CD4-positive, alpha-beta memory T cell (primary cell): Measurements from ENCODE around the gene GPSM3. TPM values are rescaled to one million over a fixed set of nuclear protein-coding genes. Genes with fewer than 3 reads are reported as not detected.
"Not testable (repeated sequence)": the region's sequence is repeated elsewhere in the genome, so short reads cannot be mapped to it uniquely, and the experiment has no call there.

Source experiments
- CTCF ChIA-PET: fragments of 350-600 bp; sonication (Branson Sonifier 250); formaldehyde crosslinking; loops from one replicate; lab custom pipeline; 2021; ENCODE audit warnings: inconsistent platforms; ENCODE audit not compliant: partially characterized antibody; lab: Charles Lee
- POLR2A ChIA-PET: fragments of 350-600 bp; sonication (Branson Sonifier 250); formaldehyde crosslinking; loops from one replicate; lab custom pipeline; 2021; ENCODE audit not compliant: partially characterized antibody; lab: Charles Lee
- DNase-seq, 5 donors: peaks; one replicate each; pipeline versions ENCODE4 v3.0.0 to v3.0.0-alpha.2; 2020 to 2022; ENCODE audit warnings: mixed read lengths in 1 of 5
- H3K27ac ChIP-seq: one replicate; pipeline ENCODE4 v1.7.0; 2013; ENCODE audit warnings: low read depth, low read length
- H3K27me3 ChIP-seq: 2 replicates; pipeline ENCODE4 v1.7.0; 2013; ENCODE audit warnings: mild to moderate bottlenecking, low read length, moderate library complexity; ENCODE audit not compliant: insufficient read depth
- H3K36me3 ChIP-seq: 2 replicates; pipeline ENCODE4 v1.7.0; 2013; ENCODE audit warnings: mild to moderate bottlenecking, low read length, moderate library complexity; ENCODE audit not compliant: insufficient read depth
- H3K4me1 ChIP-seq: 2 replicates; pipeline ENCODE4 v1.7.0; 2013; ENCODE audit warnings: mild to moderate bottlenecking, low read length, moderate library complexity; ENCODE audit not compliant: insufficient read depth
- H3K4me3 ChIP-seq, 2 donors: one replicate each; pipeline ENCODE4 v1.7.0; 2013; ENCODE audit warnings: low read length in 2 of 2, mild to moderate bottlenecking in 1 of 2
- H3K9me3 ChIP-seq, 2 donors: one replicate each; pipeline ENCODE4 v1.7.0; 2013; ENCODE audit warnings: low read length in 2 of 2, control low read depth in 1 of 2; ENCODE audit not compliant: control insufficient read depth in 1 of 2
- H3K27ac Mint-ChIP-seq, 7 donors: one replicate each; pipeline ENCODE4 v1.8.0; 2020 to 2021; ENCODE audit warnings: mixed read lengths in 7 of 7, mild to moderate bottlenecking in 6 of 7, inconsistent platforms in 3 of 7, moderate library complexity in 3 of 7
- H3K27me3 Mint-ChIP-seq, 2 donors: one replicate each; pipeline ENCODE4 v1.8.0; 2020 to 2021; ENCODE audit warnings: mixed read lengths in 2 of 2
- H3K36me3 Mint-ChIP-seq, 2 donors: one replicate each; pipeline ENCODE4 v1.8.0; 2020 to 2021; ENCODE audit warnings: mixed read lengths in 2 of 2, inconsistent platforms in 1 of 2, mild to moderate bottlenecking in 1 of 2
- H3K4me1 Mint-ChIP-seq, 4 donors: one replicate each; pipeline ENCODE4 v1.8.0; 2020 to 2021; ENCODE audit warnings: mixed read lengths in 4 of 4, mild to moderate bottlenecking in 1 of 4
- H3K4me3 Mint-ChIP-seq, 8 donors: one replicate each; pipeline ENCODE4 v1.8.0; 2020 to 2021; ENCODE audit warnings: mixed read lengths in 8 of 8, mild to moderate bottlenecking in 7 of 8, moderate library complexity in 6 of 8, inconsistent platforms in 3 of 8
- H3K9me3 Mint-ChIP-seq, 8 donors: one replicate each; pipeline ENCODE4 v1.8.0; 2020 to 2021; ENCODE audit warnings: mixed read lengths in 8 of 8, mild to moderate bottlenecking in 5 of 8, inconsistent platforms in 3 of 8, moderate library complexity in 1 of 8
- intact Hi-C: fragments of 100-400 bp; cut with micrococcal nuclease; formaldehyde crosslinking; loops from one replicate; pipeline ENCODE4 v1.15.1; 2023
- polyA plus RNA-seq, 2 donors: library from polyadenylated mRNA; unstranded; fragments of 300-500 nt; fragmentation: Illumina TruSeq; gene quantifications; one replicate each; pipeline ENCODE4 v1.2.3, GENCODE V29; 2021
- total RNA-seq, 2 experiments: library from RNA; stranded (reverse); gene quantifications; one replicate each; pipeline ENCODE4 v1.2.3, GENCODE V29; 2021

GPSM3 gene
- total and polyA plus RNA-seq, 4 experiments from 2014 or later = 110 to 313 (median 237) TPM

DNA sequence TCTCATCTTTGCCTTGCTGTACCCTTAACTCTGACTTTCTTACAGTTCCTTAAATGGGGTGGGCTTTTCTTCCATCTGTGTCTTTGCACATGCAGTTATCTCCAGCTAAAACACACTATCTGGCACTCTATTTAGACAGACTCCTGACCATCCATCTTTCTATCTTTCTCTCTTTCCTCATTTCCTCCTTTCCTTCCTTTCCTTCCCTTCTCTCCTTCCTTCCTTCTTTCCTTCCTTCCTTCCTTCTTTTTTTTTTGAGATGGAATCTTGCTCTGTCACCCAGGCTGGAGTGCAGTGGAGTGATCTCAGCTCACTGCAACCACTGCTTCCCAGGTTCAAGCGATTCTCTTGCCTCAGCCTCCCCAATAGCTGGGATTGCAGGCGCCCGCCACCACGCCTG lies 23.2 kb upstream of the GPSM3 start:
- ChIA-PET CTCF (interaction anchor here (0.7 kb wide), 1 partner anchor 332 kb away, joined by 3 read pairs; no protein-coding TSS in a partner anchor), POLR2A (no interaction called here)
- Histone ChIP-seq H3K9me3 (no peaks in the 10 kb centered on the region), H3K27ac (no peak overlapping the region), H3K4me1 (no peaks in the 10 kb centered on the region), H3K36me3 (no peaks in the 10 kb centered on the region), H3K4me3 (no peak overlapping the region), H3K27me3 (no peaks in the 10 kb centered on the region)
- H3K27me3 Mint-ChIP-seq = no peaks in the 10 kb centered on the region
- peaks cover 0 to 6% (median 0%) of the 10 kb centered on the region in 4 donors for H3K4me1 Mint-ChIP-seq
- H3K36me3 Mint-ChIP-seq = no peaks in the 10 kb centered on the region
- H3K9me3 Mint-ChIP-seq = no peaks in the 10 kb centered on the region
- no peak for DNase-seq
- intact Hi-C loops = no loop called here
- no peak overlapping the region for H3K4me3 Mint-ChIP-seq
- H3K27ac Mint-ChIP-seq = peak overlapping the region in 2 of 7 donors; percentile 43 to 59

- ChIA-PET POLR2A (no interaction called here), CTCF (interaction anchor here (0.6 kb wide), 1 partner anchor 172 kb away, joined by 3 read pairs; no protein-coding TSS in a partner anchor)
- Histone ChIP-seq H3K4me1 (no peaks in the 10 kb centered on the region), H3K27ac (no peak overlapping the region), H3K36me3 (no peaks in the 10 kb centered on the region), H3K27me3 (no peaks in the 10 kb centered on the region), H3K4me3 (no peak overlapping the region), H3K9me3 (no peaks in the 10 kb centered on the region)
- Mint-ChIP-seq H3K9me3 (no peaks in the 10 kb centered on the region), H3K4me1 (peaks cover 0 to 6% (median 0%) of the 10 kb centered on the region in 4 donors), H3K4me3 (no peak overlapping the region), H3K27ac (peak overlapping the region in 1 of 7 donors; percentile 89), H3K27me3 (no peaks in the 10 kb centered on the region), H3K36me3 (no peaks in the 10 kb centered on the region)
- intact Hi-C loops = no loop called here
- DNase-seq = no peak
Measured at GRCh38 chr6:32214126-32214525, 21.7 kb upstream of the GPSM3 start.

DNA sequence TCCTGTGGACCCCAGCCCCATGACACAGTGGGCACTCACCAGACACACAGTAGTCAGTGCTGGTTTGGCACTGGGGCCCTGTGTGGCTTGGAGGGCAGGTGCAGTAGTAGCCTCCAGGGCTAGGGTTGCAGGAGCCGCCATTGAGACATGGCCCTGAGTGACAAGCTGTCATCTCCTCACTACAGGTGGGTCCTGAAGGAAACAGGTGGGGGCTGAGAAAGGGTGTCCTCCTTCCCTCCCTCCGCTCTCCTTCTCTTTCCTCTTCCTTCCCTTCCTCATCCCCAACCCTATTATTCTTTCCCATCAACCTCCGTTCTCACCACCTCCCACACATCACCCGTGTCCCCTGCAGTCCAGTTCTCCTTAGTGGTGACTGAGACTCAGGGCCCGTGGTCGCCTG lies 21.2 kb upstream of the GPSM3 start:
- intact Hi-C loops = no loop called here
- Mint-ChIP-seq H3K4me3 (no peak overlapping the region), H3K9me3 (no peaks in the 10 kb centered on the region), H3K27me3 (no peaks in the 10 kb centered on the region), H3K27ac (peak overlapping the region in 1 of 7 donors; percentile 6), H3K4me1 (peaks cover 0 to 6% (median 0%) of the 10 kb centered on the region in 4 donors), H3K36me3 (no peaks in the 10 kb centered on the region)
- POLR2A ChIA-PET = interaction anchor here (1.4 kb wide), 1 partner anchor 18 kb away, joined by 3 read pairs; no protein-coding TSS in a partner anchor
- no peak for DNase-seq
- no peaks in the 10 kb centered on the region for H3K4me1 ChIP-seq
- no peaks in the 10 kb centered on the region for H3K27me3 ChIP-seq
- H3K27ac ChIP-seq = no peak overlapping the region
- H3K9me3 ChIP-seq = no peaks in the 10 kb centered on the region
- no peaks in the 10 kb centered on the region for H3K36me3 ChIP-seq
- H3K4me3 ChIP-seq = no peak overlapping the region
- CTCF ChIA-PET = no interaction called here

GRCh38 chr6:32212076-32212760 lies 19.8 kb upstream of the GPSM3 start:
- H3K9me3 Mint-ChIP-seq = no peaks in the 10 kb centered on the region
- H3K27ac Mint-ChIP-seq = peak overlapping the region in 4 of 7 donors; percentile 23 to 52 (median 37)
- no peaks in the 10 kb centered on the region for H3K36me3 Mint-ChIP-seq

DNA sequence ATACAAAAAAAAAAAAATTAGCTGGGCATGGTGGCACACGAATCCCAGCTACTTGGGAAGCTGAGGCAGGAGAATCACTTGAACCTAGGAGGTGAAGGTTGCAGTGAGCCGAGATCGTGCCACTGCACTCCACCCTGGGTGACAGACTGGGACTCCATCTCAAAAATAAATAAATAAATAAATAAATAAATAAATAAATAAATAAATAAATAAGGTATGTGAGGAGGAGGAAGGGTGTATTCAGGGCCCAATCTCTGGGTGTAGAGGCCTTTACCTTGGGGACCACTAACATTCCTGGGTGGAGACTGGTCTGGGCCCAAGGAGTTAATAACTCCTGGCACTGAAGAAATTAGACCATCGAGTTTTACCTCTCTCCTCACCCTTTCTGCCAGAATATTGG lies 19.0 kb upstream of the GPSM3 start:
- peak overlapping the region in 1 of 7 donors; percentile 52 for H3K27ac Mint-ChIP-seq
- H3K27me3 ChIP-seq, H3K4me3 ChIP-seq, H3K27me3 Mint-ChIP-seq, H3K4me3 Mint-ChIP-seq, POLR2A ChIA-PET, intact Hi-C loops, H3K27ac ChIP-seq, CTCF ChIA-PET, H3K9me3 Mint-ChIP-seq, H3K9me3 ChIP-seq, DNase-seq, H3K4me1 ChIP-seq, H3K36me3 Mint-ChIP-seq, H3K4me1 Mint-ChIP-seq, H3K36me3 ChIP-seq: not testable (repeated sequence)

More at GRCh38 chr6:32212076-32212760, 19.8 kb upstream of the GPSM3 start:
- H3K36me3 ChIP-seq = no peaks in the 10 kb centered on the region
- H3K9me3 ChIP-seq = no peaks in the 10 kb centered on the region
- DNase-seq = no peak
- H3K27me3 ChIP-seq = no peaks in the 10 kb centered on the region
- H3K27ac ChIP-seq = no peak overlapping the region
- H3K4me3 ChIP-seq = no peak overlapping the region
- intact Hi-C loops = no loop called here
- Mint-ChIP-seq H3K4me1 (peaks cover 0 to 6% (median 0%) of the 10 kb centered on the region in 4 donors), H3K4me3 (no peak overlapping the region), H3K27me3 (no peaks in the 10 kb centered on the region)
- CTCF ChIA-PET = no interaction called here
- H3K4me1 ChIP-seq = no peaks in the 10 kb centered on the region
- POLR2A ChIA-PET = interaction anchor here (1.4 kb wide), 1 partner anchor 17 kb away, joined by 3 read pairs; no protein-coding TSS in a partner anchor

- CTCF ChIA-PET = no interaction called here
- POLR2A ChIA-PET = no interaction called here
- intact Hi-C loops = no loop called here
Measured at GRCh38 chr6:32210191-32210601, 17.8 kb upstream of the GPSM3 start.

DNA sequence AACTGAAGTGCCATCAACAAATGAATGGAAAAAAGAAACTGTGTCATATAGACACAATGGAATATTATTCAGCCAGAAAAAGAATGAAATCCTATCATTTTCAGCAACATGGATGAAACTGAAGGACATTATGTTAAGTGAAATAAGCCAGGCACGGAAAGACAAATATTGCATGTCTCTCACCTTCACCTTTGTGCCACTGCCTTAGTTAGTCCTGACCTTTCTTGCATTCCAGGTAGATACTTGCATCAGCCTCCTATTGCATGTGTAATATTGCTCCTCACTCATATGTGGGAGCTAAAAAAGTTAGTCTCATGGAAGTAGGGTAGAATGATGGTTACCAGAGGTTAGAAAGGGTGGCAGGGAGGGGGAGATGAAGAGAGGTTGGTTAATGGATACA lies 16.6 kb upstream of the GPSM3 start:
- intact Hi-C loops = no loop called here

More at GRCh38 chr6:32210191-32210601, 17.8 kb upstream of the GPSM3 start:
- no peak for DNase-seq
- Mint-ChIP-seq H3K27ac (peak overlapping the region in 4 of 7 donors; percentile 60 to 79 (median 68)), H3K4me1 (peaks cover 0 to 6% (median 0%) of the 10 kb centered on the region in 4 donors), H3K4me3 (no peak overlapping the region), H3K27me3 (no peaks in the 10 kb centered on the region), H3K9me3 (no peaks in the 10 kb centered on the region), H3K36me3 (no peaks in the 10 kb centered on the region)
- Histone ChIP-seq H3K36me3 (no peaks in the 10 kb centered on the region), H3K4me1 (no peaks in the 10 kb centered on the region), H3K27me3 (no peaks in the 10 kb centered on the region), H3K9me3 (no peaks in the 10 kb centered on the region), H3K27ac (no peak overlapping the region), H3K4me3 (no peak overlapping the region)

More for the DNA sequence above, 16.6 kb upstream of the GPSM3 start:
- Mint-ChIP-seq H3K36me3 (peaks cover 0 to 3% of the 10 kb centered on the region in 2 donors), H3K9me3 (no peaks in the 10 kb centered on the region), H3K4me1 (no peaks in the 10 kb centered on the region), H3K27me3 (peaks cover 0 to 4% of the 10 kb centered on the region in 2 donors), H3K4me3 (no peak overlapping the region), H3K27ac (peak overlapping the region in 1 of 7 donors; percentile 36)
- no peak overlapping the region for H3K27ac ChIP-seq
- H3K27me3 ChIP-seq = no peaks in the 10 kb centered on the region
- H3K9me3 ChIP-seq = no peaks in the 10 kb centered on the region
- H3K4me3 ChIP-seq = no peak overlapping the region
- H3K36me3 ChIP-seq = no peaks in the 10 kb centered on the region
- ChIA-PET CTCF (no interaction called here), POLR2A (no interaction called here)
- H3K4me1 ChIP-seq = no peaks in the 10 kb centered on the region
- DNase-seq = no peak
